Hematopoietic multipotent progenitor cell (in vitro differentiated cells): ENCODE measurements around the gene ERCC6L. TPM values are rescaled to one million over a fixed set of nuclear protein-coding genes. Genes with fewer than 3 reads are reported as not detected.
A peak's percentile ranks its signal among the peaks of the same experiment; 100 is the strongest.

Experiments
- DNase-seq, 3 donors: peaks; one replicate each; pipeline ENCODE4 v3.0.0-alpha.2; 2011 to 2015; ENCODE audit warnings: low read depth in 2 of 3, low spot score in 2 of 3
- total RNA-seq: library from RNA; depleted of rRNA; stranded (reverse); fragments of >200 nt; gene quantifications from one replicate; pipeline ENCODE4 v1.2.3, GENCODE V29; 2012

The ERCC6L gene, protein sequence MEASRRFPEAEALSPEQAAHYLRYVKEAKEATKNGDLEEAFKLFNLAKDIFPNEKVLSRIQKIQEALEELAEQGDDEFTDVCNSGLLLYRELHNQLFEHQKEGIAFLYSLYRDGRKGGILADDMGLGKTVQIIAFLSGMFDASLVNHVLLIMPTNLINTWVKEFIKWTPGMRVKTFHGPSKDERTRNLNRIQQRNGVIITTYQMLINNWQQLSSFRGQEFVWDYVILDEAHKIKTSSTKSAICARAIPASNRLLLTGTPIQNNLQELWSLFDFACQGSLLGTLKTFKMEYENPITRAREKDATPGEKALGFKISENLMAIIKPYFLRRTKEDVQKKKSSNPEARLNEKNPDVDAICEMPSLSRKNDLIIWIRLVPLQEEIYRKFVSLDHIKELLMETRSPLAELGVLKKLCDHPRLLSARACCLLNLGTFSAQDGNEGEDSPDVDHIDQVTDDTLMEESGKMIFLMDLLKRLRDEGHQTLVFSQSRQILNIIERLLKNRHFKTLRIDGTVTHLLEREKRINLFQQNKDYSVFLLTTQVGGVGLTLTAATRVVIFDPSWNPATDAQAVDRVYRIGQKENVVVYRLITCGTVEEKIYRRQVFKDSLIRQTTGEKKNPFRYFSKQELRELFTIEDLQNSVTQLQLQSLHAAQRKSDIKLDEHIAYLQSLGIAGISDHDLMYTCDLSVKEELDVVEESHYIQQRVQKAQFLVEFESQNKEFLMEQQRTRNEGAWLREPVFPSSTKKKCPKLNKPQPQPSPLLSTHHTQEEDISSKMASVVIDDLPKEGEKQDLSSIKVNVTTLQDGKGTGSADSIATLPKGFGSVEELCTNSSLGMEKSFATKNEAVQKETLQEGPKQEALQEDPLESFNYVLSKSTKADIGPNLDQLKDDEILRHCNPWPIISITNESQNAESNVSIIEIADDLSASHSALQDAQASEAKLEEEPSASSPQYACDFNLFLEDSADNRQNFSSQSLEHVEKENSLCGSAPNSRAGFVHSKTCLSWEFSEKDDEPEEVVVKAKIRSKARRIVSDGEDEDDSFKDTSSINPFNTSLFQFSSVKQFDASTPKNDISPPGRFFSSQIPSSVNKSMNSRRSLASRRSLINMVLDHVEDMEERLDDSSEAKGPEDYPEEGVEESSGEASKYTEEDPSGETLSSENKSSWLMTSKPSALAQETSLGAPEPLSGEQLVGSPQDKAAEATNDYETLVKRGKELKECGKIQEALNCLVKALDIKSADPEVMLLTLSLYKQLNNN
- total RNA-seq = 0.27 TPM

DNA sequence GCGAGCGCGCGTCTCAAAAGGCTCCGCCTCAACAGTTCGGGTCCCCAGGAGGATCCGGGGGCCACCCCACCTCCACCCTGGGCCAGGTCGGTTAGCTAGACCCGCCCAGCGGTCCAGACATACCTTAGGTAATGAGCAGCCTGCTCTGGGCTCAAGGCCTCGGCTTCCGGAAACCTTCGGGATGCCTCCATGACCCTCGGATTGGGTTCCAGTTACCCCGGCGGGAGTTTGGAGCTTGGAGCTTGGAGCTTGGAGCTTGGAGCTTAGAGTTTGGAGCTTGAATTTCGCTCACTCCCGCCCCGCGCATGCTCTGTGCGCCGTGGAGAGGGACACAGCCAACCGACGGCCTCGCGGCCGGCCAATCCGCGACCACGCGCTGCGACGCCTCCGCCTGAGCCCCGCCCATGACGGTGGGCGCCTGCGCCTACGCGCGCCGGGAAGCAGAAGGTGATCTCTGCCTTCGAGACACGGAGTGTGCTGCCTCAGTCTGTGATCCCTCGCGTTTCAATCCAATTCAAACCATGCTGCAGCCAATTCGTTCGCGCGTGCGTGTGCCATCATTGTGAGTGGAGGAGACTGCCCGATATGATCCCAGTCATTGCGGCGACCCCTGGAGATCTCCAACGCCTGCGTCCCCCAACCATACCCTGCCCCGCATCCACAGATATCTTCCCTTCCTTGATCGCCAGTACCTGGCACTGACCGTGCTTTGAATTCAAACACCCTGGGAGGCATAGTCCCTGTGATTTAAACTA, at the start of gene ERCC6L:
TSS of gene ERCC6L (minus strand) at position 307 of the 755 bp plus-strand sequence. CDS start at position 191, 116 bp downstream.
- peak; percentile 51 to 85 (median 81) for DNase-seq

DNA sequence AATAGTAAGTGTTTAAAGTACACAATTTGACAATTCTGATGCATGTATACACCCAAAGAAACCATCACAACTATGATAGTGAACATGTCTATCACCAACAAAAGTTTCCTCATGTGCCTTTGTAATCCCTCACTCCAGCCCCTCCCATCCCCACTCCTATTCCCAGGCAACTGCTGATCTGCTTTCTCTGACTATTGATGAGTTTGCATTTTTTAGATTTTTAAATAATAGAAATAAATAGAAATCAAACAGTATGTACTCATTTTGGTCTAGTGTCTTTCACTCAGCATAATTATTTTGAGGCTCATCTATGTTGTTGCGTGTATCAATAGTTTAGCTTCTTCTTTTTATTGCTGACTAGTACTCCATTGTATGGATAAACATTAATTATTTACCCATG, 43.5 kb upstream of the ERCC6L start:
- DNase-seq = no peak

DNA sequence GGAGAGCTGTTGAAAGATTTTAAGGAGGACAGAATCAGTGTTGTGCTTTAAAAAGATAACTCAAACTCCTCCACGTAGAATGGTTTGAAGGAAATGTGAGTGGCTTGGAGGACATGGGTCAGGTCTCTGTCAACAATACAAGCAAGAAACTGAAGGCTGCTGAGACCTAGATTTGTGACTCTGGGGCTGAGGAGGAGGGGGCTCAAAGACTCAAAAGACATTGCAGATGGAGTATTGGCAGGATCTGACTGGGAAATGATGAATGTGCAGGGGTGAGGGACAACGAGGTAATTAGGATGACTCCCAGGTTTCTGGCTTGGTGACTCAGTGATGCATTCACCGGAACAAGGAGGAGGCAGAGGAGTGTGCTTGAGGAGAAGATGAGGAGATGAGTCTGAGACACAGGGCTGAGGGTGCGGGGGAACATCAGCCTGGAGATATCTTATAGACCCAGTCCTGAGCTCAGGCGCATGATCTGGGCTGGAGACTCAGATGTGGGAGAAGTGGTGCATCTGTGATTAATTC, 41.6 kb upstream of the ERCC6L start:
- DNase-seq = no peak

DNA sequence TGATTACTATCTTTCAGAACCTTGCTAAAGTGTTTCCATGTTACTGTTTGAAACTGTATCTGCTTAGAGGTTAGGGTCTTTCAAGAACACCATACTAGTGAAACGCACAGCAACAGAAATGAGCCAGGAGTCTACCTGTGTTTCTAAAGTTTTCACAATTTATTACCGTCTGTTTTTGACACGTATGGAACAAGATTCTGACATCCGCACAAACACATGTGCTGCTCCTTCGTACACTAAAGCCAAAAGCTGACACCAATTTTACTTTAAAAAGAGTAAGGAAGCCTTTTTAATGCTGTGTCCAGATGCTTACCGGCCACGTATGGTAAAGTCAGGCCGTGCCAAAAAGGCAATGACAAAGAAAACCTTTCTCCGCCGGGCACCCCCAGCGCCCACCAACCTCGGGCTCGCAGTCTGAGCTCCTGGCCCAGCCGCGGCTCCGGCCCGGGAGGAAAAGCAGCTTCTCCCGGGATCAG, 37.7 kb upstream of the ERCC6L start:
- no peak for DNase-seq

DNA sequence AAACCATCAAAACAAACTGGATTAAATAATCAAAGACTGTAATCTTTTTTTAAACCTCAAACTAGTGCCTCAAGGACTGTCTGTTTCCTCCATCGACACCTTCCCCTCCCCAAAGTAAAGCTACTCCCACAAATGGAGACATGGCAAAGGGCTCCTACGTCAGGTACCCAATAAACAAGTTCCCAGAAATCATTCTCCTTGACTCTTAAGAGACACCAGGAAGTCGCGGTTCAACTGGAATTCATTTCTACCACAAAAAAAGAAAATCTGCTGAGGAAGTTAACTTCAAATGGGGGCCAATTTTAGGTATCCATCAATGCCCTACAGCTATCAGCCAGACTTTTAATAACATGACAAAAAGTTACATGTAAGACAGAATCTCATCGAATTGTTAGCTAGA, 35.7 kb upstream of the ERCC6L start:
- no peak for DNase-seq

DNA sequence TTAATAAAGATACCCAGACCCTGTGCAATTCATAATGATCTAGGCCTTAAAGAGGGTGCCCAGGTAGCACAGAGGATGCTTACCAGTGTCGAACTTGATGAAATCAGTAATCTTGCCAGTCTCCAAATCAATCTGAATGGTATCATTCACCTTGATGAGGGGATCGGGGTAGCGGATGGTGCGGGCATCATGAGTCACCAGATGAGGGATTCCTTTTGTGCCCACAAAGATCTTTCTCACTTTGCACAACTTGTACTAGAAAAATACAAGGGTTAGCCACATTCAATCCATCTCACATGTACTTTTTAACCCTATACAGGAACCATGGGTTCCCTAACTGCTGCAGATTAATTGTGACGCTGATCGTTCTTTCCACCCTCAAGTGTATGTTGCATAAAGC, 34.9 kb upstream of the ERCC6L start:
- no peak for DNase-seq

DNA sequence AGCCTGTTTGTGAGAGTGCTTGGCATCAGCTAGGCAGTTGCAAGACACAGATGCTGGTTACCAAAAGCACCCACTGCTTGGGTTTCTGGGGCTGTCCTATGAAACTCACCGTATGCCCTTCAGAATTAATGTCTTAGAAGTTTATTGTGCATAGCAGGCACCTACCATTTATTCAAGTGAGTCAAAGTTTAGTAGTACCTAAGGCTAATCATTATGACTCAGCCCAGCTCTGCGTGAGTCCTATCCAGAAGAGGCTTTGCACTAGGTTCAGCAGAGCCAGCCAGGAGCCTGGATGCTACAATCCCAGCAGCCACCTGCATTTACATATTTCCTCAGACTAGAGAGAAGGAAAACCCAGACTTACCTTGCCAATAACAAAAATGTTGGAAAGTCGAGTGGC, 34.0 kb upstream of the ERCC6L start:
- no peak for DNase-seq

DNA sequence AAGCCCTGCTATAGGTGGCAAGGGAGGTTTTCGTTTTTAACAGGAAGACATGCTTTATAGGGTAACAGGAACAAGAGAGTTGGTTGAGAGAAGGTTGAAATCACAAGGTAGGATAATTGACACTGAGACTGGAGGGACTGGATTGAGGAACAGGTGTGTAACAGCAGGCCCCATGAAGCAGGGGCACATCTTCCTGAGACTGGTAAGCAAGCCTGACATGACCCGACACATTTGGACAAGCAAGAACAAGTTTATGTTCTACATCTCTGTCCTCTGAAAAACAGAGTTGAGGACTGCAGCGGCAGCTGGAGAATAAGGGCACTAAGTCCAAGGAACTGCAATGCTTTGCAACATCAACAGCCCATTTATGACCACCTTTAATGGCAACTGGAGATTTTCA, 33.0 kb upstream of the ERCC6L start:
- DNase-seq = no peak

DNA sequence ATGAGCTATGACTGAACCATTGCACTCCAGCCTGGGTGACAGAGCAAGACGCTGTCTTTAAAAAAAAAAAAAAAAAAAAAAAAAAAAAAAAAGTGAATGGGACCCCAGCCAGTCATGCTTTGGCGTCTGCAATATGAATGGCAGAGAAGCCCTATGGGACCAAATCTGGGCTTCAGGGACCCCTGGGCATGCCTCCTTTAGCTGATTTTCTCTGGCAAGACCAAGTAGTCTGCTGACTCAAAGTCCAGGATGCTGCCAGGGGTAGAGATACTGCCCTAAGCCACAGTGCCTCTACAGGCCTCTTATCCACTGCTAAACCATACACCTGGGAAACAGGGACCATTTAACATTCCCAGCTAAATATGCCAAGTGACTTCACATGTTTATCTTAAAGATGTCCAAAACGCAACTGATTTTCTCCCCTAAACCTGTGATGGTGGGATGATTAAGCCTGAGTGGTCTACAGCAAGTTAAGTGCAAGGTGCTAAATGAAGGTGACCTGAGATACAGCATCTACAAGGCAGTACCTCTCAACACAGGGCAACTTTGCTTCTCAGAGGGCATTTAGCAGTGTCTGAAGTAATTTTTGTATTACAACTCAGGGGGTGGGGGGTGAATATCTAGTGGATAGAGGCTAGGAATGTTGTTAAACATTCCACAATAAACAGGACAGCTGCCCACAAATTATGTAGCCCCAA, 32.4 kb upstream of the ERCC6L start:
- no peak for DNase-seq

DNA sequence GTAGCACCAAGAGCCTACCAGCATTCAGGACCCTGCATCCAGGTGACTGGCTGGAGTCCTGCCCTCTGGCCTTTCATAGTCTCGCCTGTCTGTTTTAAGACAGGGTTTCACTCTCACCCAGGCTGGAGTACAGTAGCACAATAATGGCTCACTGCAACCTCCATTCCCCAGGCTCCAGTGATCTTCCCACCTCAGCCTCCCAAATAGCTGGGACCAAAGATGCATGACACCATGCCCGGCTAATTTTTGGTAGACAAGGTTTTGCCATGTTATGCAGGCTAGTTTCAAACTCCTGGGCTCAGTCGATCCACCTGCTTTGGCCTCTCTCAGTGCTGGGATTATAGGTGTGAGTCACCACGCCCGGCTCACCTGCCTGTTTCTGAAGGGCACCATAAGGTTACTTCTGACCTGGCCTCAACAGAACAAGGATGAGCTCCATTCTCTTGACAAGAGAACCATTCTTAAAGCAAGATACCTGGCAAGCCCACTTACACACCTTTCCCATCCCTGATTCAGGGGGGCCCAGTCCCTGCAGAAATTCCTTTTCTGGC, 31.6 kb upstream of the ERCC6L start:
- no peak for DNase-seq

DNA sequence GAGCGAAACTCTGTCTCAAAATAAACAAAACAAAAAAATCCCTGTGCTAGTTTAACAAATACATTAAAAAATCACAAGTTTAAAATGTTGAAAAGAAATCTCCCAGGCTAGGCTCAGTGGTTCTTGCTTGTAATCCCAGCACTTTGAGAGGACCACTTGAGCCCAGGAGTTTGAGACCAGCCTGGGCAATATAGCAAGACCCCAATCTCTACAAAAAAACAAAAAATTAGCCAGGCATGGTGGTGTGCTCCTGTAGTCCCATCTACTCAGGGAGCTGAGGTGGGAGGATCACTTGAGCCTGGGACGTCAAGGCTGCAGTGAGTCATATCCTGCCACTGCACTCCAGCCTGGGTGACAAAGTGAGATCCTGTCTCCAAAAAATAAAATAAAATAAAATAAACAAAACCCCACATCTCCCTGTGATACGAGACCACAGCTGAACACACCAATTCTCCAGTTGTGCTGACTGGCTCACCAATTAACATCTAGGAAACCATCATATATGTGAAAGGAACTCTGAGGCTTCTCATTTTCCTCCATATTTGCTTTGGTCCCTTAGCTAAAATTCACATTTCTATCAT, 30.9 kb upstream of the ERCC6L start:
- no peak for DNase-seq

DNA sequence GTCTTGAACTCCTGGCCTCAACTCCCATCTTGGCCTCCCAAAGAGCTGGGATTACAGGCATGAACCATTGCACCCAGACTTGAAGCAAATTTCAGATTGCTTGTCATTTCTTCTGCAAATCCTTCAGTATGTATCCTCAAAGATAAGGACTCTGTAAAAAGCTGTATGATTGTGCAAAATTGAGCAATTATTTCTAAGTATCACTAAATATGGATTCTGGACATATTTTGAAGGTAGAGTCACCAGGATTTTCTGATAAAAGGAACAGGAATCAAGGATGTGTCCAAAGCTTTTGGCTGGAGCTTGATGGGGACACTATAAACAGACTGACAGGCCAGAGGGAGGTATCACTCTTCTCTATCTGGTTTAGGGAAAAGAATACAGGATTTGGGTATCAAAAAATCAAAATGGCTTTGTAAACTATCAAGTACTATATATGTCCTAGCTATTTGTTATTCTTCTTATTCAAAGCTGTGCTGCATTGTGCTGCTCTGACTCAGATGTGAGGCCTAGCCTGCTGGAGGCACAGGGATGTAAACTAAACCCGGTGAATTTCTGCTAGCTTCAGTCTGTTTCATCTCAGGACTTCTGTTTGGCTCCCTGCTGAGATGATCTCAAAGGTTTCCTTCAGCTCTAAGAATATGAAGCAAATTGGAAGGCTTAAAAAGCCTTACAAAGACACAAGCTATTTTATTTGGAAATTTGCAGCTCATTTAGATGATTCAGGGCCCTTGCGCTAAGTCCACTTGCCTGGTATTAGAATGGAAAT, 30.0 kb upstream of the ERCC6L start:
- DNase-seq = no peak

DNA sequence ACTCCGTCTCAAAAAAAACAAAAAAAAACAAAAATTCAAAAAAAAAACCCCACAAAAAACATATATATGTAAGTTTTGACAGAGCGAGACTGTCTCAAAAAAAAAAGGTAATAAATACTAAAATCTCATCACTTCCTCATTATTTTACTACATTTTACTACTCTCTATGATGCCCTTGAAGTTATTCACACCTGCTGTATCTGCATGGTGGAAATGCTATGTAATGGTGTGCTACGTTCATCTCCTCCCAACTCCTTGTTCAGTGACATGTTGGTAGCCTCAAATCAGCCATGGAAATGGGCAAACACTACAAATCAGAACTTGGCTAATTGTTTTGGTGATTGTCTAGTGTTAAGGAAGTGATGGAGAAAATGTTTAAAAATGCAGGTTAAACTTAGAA, 26.4 kb upstream of the ERCC6L start:
- no peak for DNase-seq

DNA sequence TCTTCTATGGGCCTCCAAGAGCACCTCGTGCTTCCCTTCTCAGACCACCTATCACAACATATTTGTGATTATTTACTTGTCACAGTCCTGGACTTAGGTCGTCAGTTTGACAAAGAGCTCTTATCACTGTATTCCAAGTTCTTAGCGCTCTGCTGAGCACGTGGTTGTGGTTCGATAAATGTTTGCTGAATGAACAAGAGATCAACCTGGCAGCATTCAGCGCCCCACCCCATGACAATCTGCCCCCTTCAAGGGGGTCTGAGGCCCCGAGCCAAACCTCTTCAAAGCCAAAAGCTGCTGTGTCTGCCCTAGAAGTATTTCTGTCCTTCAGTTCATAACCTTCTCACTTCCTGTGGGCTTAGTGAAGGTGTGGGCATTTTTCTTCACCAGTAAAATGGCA, 23.2 kb upstream of the ERCC6L start:
- DNase-seq = no peak

DNA sequence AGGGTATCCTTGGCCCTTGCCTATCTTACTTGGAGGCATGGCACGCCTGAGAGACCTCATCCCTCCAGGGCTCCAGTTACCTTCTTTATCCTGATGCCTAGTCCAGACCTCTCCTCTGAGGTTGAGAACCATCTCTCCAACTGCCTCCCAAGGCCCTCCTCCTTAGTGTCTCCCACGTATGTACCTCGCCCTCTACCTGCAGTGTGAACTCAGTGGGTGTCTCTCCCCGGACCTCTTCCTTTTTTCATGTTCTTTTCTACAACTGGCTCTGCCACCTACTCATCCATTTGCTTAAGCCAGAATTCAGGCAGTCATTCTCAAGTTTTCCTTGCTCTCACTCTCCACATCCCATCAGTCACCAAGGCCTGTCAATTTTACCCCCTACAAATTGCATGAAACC, 21.6 kb upstream of the ERCC6L start:
- DNase-seq = no peak

DNA sequence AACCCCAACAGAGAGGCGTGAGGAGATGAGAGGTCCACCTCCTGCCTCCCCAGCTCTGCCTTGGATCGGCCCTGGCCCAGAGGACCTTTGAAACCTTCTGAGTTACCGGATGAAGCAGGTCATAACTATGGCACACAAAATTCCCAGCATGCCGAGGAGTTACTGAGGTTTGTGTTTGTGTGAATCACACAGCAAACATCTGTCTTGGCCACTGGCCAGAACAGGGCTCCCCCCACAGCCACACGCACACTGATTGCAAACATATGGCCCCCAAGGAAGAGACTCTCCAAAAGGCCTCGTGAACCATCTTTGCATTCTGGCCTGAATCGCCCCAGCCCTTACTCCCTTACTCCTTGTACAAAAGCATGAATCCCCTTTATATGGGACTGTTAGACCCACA, 19.3 kb upstream of the ERCC6L start:
- no peak for DNase-seq

DNA sequence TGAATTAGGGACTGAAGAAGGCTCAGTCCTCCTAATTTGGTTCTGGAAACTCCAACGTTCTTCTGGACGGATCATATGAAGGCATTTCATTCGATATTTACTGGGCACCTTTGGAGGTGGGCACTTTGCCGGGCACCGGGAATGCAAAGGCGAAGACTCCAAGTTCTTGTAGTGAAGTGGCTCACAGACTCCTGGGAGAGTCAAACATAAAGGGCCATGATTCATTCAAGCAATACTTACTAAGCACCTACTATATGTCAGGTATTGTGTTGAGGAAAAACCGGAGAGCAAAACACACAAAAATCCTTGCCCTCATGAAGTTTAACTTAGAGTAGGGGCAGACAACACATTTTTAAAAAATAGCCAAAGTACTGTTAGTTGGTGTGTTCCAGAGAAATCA, 17.0 kb upstream of the ERCC6L start:
- DNase-seq = no peak

DNA sequence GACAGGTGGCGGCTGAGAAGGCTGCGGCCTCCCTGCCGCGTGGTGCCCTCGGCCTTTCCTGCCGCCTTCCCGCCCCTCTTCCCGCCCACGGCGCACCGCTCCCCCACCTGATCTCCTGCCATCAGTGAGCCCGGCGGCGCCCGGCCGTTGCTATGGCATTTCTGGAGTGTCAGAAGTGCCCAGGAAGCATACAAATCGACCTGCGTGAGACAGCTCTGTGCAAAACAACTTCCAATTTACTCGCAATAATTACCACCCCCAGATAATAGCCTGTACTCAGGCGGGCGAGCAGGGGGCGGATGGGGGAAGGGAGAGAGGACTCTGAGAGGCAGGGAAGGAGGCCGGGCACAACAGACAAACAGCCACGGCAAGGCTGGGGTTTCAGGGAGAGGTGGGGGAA, 16.6 kb upstream of the ERCC6L start:
- no peak for DNase-seq
